ENCODE measurements around the gene RAPGEF4. TPM values are rescaled to one million over a fixed set of nuclear protein-coding genes. Genes with fewer than 3 reads are reported as not detected.

The RAPGEF4 gene
- total RNA-seq, 1 experiment from 2014 or later = 0.62 TPM

GRCh38 chr2:172888714-172889669 is 153.3 kb downstream of the RAPGEF4 start:
- H3K4me3 ChIP-seq (ENCODE audit: low read depth in 2 of 2, low read length in 2 of 2) = no peak overlapping the region
- H3K27ac ChIP-seq (ENCODE audit: low read length) = no peak overlapping the region
- H3K27me3 ChIP-seq (ENCODE audit: control insufficient read depth, insufficient read depth, low read length) = peaks cover 22% of the 10 kb centered on the region
- intact Hi-C loops (cut with micrococcal nuclease; ENCODE audit: unreplicated experiment) = no loop called here
- H3K36me3 ChIP-seq (ENCODE audit: control insufficient read depth, insufficient read depth, low read length) = no peaks in the 10 kb centered on the region
- CTCF ChIA-PET = no interaction called here
- in situ Hi-C loops (cut with HindIII; ENCODE audit: low pct_unique_long_range_greater_than_20kb, low sequenced_read_pairs) = no loop called here
- no peaks in the 10 kb centered on the region for H3K4me1 ChIP-seq (ENCODE audit: control insufficient read depth, insufficient read depth, low read length)
- no peak for DNase-seq (ENCODE audit: low read depth, low spot score)
- ATAC-seq = no peak
- TF ChIP-seq TCF7L2 (IDR thresholded peaks at IDR 0.05; ENCODE audit: low read depth, low read length) (no peak), POLR2AphosphoS5 (IDR thresholded peaks at IDR 0.05; ENCODE audit: low read depth, low read length) (no peak), SIN3A (IDR thresholded peaks at IDR 0.05; ENCODE audit: borderline replicate concordance, insufficient read depth, low read depth, low read length) (no peak), REST (IDR thresholded peaks at IDR 0.05; ENCODE audit: insufficient read depth in 1 of 2, low read depth in 2 of 2, low read length in 1 of 2) (no peak), CTCF (IDR thresholded peaks at IDR 0.05) (no peak)
- H3K9me3 ChIP-seq (ENCODE audit: control insufficient read depth, insufficient read depth, low read depth, low read length) = no peaks in the 10 kb centered on the region
- POLR2A ChIA-PET = no interaction called here
- no TSS peak for BruUV-seq (replicated peaks)

GRCh38 chr2:172889768-172890430 is 154.3 kb downstream of the RAPGEF4 start:
- H3K27ac ChIP-seq (ENCODE audit: low read length) = no peak overlapping the region
- no peaks in the 10 kb centered on the region for H3K36me3 ChIP-seq (ENCODE audit: control insufficient read depth, insufficient read depth, low read length)
- CTCF ChIA-PET = no interaction called here
- intact Hi-C loops (cut with micrococcal nuclease; ENCODE audit: unreplicated experiment) = no loop called here
- POLR2A ChIA-PET = no interaction called here
- BruUV-seq (replicated peaks) = no TSS peak
- in situ Hi-C loops (cut with HindIII; ENCODE audit: low pct_unique_long_range_greater_than_20kb, low sequenced_read_pairs) = no loop called here
- no peak for TF ChIP-seq SIN3A (IDR thresholded peaks at IDR 0.05; ENCODE audit: borderline replicate concordance, insufficient read depth, low read depth, low read length)
- no peak for TF ChIP-seq CTCF (IDR thresholded peaks at IDR 0.05)
- no peak for TF ChIP-seq POLR2AphosphoS5 (IDR thresholded peaks at IDR 0.05; ENCODE audit: low read depth, low read length)
- no peak for TF ChIP-seq TCF7L2 (IDR thresholded peaks at IDR 0.05; ENCODE audit: low read depth, low read length)
- no peak for DNase-seq (ENCODE audit: low read depth, low spot score)
- peaks cover 23% of the 10 kb centered on the region for H3K27me3 ChIP-seq (ENCODE audit: control insufficient read depth, insufficient read depth, low read length)
- H3K9me3 ChIP-seq (ENCODE audit: control insufficient read depth, insufficient read depth, low read depth, low read length) = no peaks in the 10 kb centered on the region
- H3K4me1 ChIP-seq (ENCODE audit: control insufficient read depth, insufficient read depth, low read length) = no peaks in the 10 kb centered on the region
- H3K4me3 ChIP-seq (ENCODE audit: low read depth in 2 of 2, low read length in 2 of 2) = no peak overlapping the region
- ATAC-seq = no peak

All from Panc1 (cell line).